Breast epithelium (tissue), 3 donors: ENCODE measurements around the gene PTPRU.

Experiments
- POLR2A ChIP-seq: fragments of 450-650 bp; IDR thresholded peaks from one replicate; pipeline ENCODE4 v1.6.1; 2016; ENCODE audit warnings: antibody characterized with exemption, mild to moderate bottlenecking, moderate library complexity
- TF ChIP-seq, protein P1 (sequence below), 3 donors: fragments of 450-650 bp; IDR thresholded peaks; one replicate each; pipeline ENCODE4 v1.5.1; 2016 to 2017; ENCODE audit warnings: antibody characterized with exemption in 3 of 3, mild to moderate bottlenecking in 3 of 3, moderate library complexity in 3 of 3

GRCh38 chr1:29292344-29292743 lies 56.0 kb downstream of the PTPRU start:
- no peak for TF ChIP-seq POLR2A
- TF ChIP-seq, protein P1, sequence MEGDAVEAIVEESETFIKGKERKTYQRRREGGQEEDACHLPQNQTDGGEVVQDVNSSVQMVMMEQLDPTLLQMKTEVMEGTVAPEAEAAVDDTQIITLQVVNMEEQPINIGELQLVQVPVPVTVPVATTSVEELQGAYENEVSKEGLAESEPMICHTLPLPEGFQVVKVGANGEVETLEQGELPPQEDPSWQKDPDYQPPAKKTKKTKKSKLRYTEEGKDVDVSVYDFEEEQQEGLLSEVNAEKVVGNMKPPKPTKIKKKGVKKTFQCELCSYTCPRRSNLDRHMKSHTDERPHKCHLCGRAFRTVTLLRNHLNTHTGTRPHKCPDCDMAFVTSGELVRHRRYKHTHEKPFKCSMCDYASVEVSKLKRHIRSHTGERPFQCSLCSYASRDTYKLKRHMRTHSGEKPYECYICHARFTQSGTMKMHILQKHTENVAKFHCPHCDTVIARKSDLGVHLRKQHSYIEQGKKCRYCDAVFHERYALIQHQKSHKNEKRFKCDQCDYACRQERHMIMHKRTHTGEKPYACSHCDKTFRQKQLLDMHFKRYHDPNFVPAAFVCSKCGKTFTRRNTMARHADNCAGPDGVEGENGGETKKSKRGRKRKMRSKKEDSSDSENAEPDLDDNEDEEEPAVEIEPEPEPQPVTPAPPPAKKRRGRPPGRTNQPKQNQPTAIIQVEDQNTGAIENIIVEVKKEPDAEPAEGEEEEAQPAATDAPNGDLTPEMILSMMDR (IDR thresholded peaks at IDR 0.05): no peak
